CD4-positive, alpha-beta T cell (primary cell): ENCODE results near the gene AK9. TPM values are rescaled to one million over a fixed set of nuclear protein-coding genes. Genes with fewer than 3 reads are reported as not detected.

Experiments
- ATAC-seq: fragments of 200-7000 bp; cut with Tn5 transposase; one replicate; pipeline ENCODE4 v1.10.0; 2022; ENCODE audit warnings: mild to moderate bottlenecking; ENCODE audit not compliant: poor library complexity
- CTCF ChIA-PET: fragments of 350-600 bp; sonication (Branson Sonifier 250); formaldehyde crosslinking; loops from one replicate; lab custom pipeline; 2021; ENCODE audit warnings: antibody characterized with exemption, inconsistent platforms; lab: Charles Lee
- POLR2A ChIA-PET: fragments of 350-600 bp; sonication (Branson Sonifier 250); formaldehyde crosslinking; loops from one replicate; lab custom pipeline; 2021; ENCODE audit warnings: antibody characterized with exemption, inconsistent platforms; lab: Charles Lee
- DNase-seq, 14 experiments: peaks; one replicate each; pipeline ENCODE4 v3.0.0-alpha.2; 2013 to 2020; ENCODE audit warnings: mixed read lengths in 2 of 14
- H3K27ac ChIP-seq, 2 donors: one replicate each; pipeline versions ENCODE4 v1.5.1 to v1.7.0; 2013; ENCODE audit warnings: low read length in 2 of 2, low read depth in 1 of 2, mild to moderate bottlenecking in 1 of 2
- H3K27me3 ChIP-seq, 2 experiments: 1 replicate in 1 of 2; 2 replicates in 1 of 2; pipeline versions ENCODE4 v1.6.1 to v1.7.0; 2013; ENCODE audit warnings: low read length in 2 of 2, control low read depth in 1 of 2, mild to moderate bottlenecking in 1 of 2, moderate library complexity in 1 of 2; ENCODE audit not compliant: insufficient read depth in 2 of 2, control insufficient read depth in 1 of 2
- H3K36me3 ChIP-seq: one replicate; pipeline ENCODE4 v1.6.1; 2013; ENCODE audit warnings: low read length, control low read depth; ENCODE audit not compliant: insufficient read depth
- H3K4me1 ChIP-seq: one replicate; pipeline ENCODE4 v1.6.1; 2013; ENCODE audit warnings: low read length, control low read depth; ENCODE audit not compliant: insufficient read depth
- H3K4me3 ChIP-seq: one replicate; pipeline ENCODE4 v1.5.1; 2013; ENCODE audit warnings: mild to moderate bottlenecking, low read length, moderate library complexity
- H3K9me3 ChIP-seq, 2 experiments: 1 replicate in 1 of 2; 2 replicates in 1 of 2; pipeline versions ENCODE4 v1.6.1 to v1.7.0; 2013; ENCODE audit warnings: low read length in 2 of 2, mild to moderate bottlenecking in 2 of 2, control low read depth in 1 of 2, moderate library complexity in 1 of 2; ENCODE audit not compliant: control insufficient read depth in 1 of 2, insufficient read depth in 1 of 2
- H3K27ac Mint-ChIP-seq: one replicate; pipeline ENCODE4 v1.8.0; 2020; ENCODE audit warnings: mixed read lengths
- H3K27me3 Mint-ChIP-seq: one replicate; pipeline ENCODE4 v1.8.0; 2021; ENCODE audit warnings: mixed read lengths
- H3K36me3 Mint-ChIP-seq: one replicate; pipeline ENCODE4 v1.8.0; 2021; ENCODE audit warnings: low read depth, mixed read lengths
- H3K4me1 Mint-ChIP-seq: one replicate; pipeline ENCODE4 v1.8.0; 2021; ENCODE audit warnings: low read depth, mixed read lengths
- H3K4me3 Mint-ChIP-seq: one replicate; pipeline ENCODE4 v1.8.0; 2020; ENCODE audit warnings: mild to moderate bottlenecking, mixed read lengths
- H3K9me3 Mint-ChIP-seq: one replicate; pipeline ENCODE4 v1.8.0; 2020; ENCODE audit warnings: mixed read lengths
- CTCF ChIP-seq: fragments of 200-600 bp; IDR thresholded peaks from one replicate; pipeline ENCODE4 v1.8.0; 2022; ENCODE audit warnings: antibody characterized with exemption, mild to moderate bottlenecking
- intact Hi-C, 2 experiments: fragments of 100-400 bp; cut with DNase I in 1 of 2; cut with micrococcal nuclease in 1 of 2; formaldehyde crosslinking; loops; one replicate each; pipeline versions ENCODE4 v1.15.1 to v1.9.0; 2023 to 2025; cut with DNase I, micrococcal nuclease
- total RNA-seq, 174 experiments: library from RNA in 2 of 174; stranded (reverse) in 2 of 174; gene quantifications; one replicate each; pipeline ENCODE4 v1.2.3 and lab custom pipeline; 2021 to 2026

The AK9 gene
- total RNA-seq, 2 experiments from 2014 or later = 5.3 to 6.6 TPM

GRCh38 chr6:109498052-109498451 is 192.9 kb downstream of the AK9 start:
- DNase-seq = no peak
- Histone ChIP-seq H3K4me1 (peaks cover 9% of the 10 kb centered on the region), H3K27me3 (no peaks in the 10 kb centered on the region), H3K36me3 (no peaks in the 10 kb centered on the region), H3K9me3 (no peaks in the 10 kb centered on the region), H3K27ac (no peak overlapping the region), H3K4me3 (no peak overlapping the region)
- H3K27ac Mint-ChIP-seq = no peak overlapping the region
- no peaks in the 10 kb centered on the region for H3K27me3 Mint-ChIP-seq
- intact Hi-C loops = no loop called here
- H3K36me3 Mint-ChIP-seq = no peaks in the 10 kb centered on the region
- POLR2A ChIA-PET = no interaction called here
- CTCF ChIA-PET = no interaction called here
- ATAC-seq = no peak
- no peaks in the 10 kb centered on the region for H3K9me3 Mint-ChIP-seq
- H3K4me1 Mint-ChIP-seq = no peaks in the 10 kb centered on the region
- TF ChIP-seq CTCF = no peak
- H3K4me3 Mint-ChIP-seq = no peak overlapping the region

- H3K9me3 ChIP-seq = no peaks in the 10 kb centered on the region
- no peak for ATAC-seq
- H3K27me3 Mint-ChIP-seq = no peaks in the 10 kb centered on the region
- intact Hi-C loops = no loop called here
- TF ChIP-seq CTCF = no peak
- no peak overlapping the region for H3K27ac Mint-ChIP-seq
- no peaks in the 10 kb centered on the region for H3K9me3 Mint-ChIP-seq
- H3K27me3 ChIP-seq = no peaks in the 10 kb centered on the region
- ChIA-PET POLR2A (interaction anchor here (0.6 kb wide), 1 partner anchor 1568 kb away, joined by 3 read pairs; no protein-coding TSS in a partner anchor), CTCF (interaction anchor here (0.7 kb wide), 1 partner anchor 55 kb away, joined by 3 read pairs; no protein-coding TSS in a partner anchor)
- peaks cover 20% of the 10 kb centered on the region for H3K4me1 ChIP-seq
- H3K36me3 Mint-ChIP-seq = no peaks in the 10 kb centered on the region
- H3K4me3 Mint-ChIP-seq = no peak overlapping the region
- H3K4me1 Mint-ChIP-seq = peaks cover 9% of the 10 kb centered on the region
- no peak overlapping the region for H3K4me3 ChIP-seq
- no peak overlapping the region for H3K27ac ChIP-seq
- no peaks in the 10 kb centered on the region for H3K36me3 ChIP-seq
- DNase-seq = no peak
Observed at GRCh38 chr6:109496036-109496772, 194.8 kb downstream of the AK9 start.

GRCh38 chr6:109493865-109494264 is 197.1 kb downstream of the AK9 start:
- H3K27ac ChIP-seq = no peak overlapping the region
- ChIA-PET CTCF (interaction anchor here (0.8 kb wide), 1 partner anchor 8 kb away, joined by 3 read pairs; no protein-coding TSS in a partner anchor), POLR2A (no interaction called here)
- H3K4me1 ChIP-seq = peaks cover 29% of the 10 kb centered on the region
- H3K4me1 Mint-ChIP-seq = peaks cover 17% of the 10 kb centered on the region
- no peaks in the 10 kb centered on the region for H3K36me3 Mint-ChIP-seq
- no peak for TF ChIP-seq CTCF
- no peaks in the 10 kb centered on the region for H3K9me3 ChIP-seq
- DNase-seq = no peak
- no peak for ATAC-seq
- H3K4me3 ChIP-seq = no peak overlapping the region
- H3K4me3 Mint-ChIP-seq = no peak overlapping the region
- H3K27ac Mint-ChIP-seq = no peak overlapping the region
- intact Hi-C loops = no loop called here
- no peaks in the 10 kb centered on the region for H3K27me3 ChIP-seq
- H3K9me3 Mint-ChIP-seq = no peaks in the 10 kb centered on the region
- no peaks in the 10 kb centered on the region for H3K36me3 ChIP-seq
- no peaks in the 10 kb centered on the region for H3K27me3 Mint-ChIP-seq
